Activated T-cell treated with anti-CD3 and anti-CD28 coated beads, Interleukin-2, amount 50 U/mL, for 1 hour (primary cell): ENCODE data around the gene OST4.

Source experiments
- DNase-seq: peaks from one replicate; pipeline ENCODE4 v3.0.0-alpha.2; 2020

The OST4 gene

DNA sequence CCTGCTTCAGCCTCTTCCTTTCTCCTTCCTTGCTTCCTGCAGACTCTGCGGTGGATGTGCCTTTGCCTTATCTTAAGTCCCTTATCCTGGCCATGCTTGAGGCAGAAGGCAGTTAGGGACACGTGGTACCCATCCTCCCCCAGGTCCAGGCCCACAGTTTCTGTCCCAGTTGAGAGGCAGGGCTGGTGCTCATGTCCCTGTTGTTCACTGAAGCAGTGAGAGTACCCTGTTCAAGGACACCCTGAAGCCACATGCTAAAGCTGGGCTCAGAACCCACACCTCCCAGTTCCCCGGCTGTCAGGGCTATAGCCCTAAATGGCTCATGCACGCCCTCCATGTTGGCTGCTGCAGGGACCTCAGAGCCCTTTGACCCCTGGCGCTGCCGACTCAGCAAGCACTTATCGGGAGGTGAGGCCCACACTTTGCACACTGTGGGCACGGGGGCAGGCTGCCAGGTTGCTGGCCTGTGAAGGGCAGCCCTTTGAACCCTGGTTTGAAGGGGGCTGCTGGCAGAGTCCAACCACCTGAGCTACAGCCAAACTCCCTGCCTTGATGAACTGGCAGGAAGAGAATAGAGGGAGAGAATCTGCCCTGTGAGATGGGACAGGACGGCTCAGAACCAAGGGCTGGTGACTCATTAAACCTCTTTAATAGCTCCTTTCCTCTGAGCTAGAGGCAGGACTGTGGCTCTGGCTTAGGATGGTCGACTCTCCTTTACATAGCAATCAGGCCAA lies 21.4 kb upstream of the OST4 start:
- no peak for DNase-seq

DNA sequence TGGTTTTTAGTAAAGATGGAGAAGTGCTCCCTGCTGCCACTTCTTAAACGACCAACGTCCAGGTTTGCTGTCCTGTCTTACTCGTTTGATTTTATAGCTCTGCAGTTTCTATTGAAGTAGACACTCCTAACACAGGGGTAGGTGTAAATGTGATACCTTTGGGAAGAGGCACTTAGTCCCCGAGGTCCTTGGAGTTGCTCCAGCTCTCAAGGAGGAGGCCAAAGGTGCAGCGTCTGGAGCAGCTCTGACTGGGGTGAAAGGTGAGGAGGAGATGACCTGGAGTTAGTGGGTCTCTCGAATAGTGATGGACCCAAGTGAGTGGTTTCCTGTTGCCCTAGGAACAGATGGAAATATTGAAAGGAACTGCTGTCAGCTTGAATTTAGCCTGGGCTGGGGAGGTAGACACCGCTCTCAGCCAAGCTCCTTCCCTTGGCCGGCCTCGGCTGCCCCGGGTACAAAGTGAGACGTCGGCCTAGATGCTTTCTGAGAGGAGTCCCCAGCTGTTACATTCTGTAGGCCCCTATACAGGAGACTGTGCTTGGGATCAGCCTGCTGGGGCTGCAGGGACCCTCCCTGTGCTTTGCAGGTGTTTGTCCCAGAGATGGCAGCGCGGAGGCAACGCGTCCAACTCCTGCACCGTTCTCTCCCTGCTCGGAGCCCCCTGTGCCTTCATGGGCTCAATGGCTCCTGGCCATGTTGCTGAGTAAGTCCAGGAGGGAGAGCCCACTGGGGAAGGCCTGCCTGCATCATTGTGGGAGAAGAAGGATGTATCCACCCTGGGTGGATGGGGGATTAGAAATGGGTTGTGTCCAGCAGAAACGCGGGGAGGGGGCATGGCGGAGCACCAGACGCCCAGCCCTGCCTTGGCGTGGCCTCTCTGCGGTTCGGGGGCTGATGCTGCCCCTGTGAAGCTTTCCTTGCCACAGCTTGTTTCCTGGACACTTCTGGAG lies 20.6 kb upstream of the OST4 start:
- DNase-seq: no peak

DNA sequence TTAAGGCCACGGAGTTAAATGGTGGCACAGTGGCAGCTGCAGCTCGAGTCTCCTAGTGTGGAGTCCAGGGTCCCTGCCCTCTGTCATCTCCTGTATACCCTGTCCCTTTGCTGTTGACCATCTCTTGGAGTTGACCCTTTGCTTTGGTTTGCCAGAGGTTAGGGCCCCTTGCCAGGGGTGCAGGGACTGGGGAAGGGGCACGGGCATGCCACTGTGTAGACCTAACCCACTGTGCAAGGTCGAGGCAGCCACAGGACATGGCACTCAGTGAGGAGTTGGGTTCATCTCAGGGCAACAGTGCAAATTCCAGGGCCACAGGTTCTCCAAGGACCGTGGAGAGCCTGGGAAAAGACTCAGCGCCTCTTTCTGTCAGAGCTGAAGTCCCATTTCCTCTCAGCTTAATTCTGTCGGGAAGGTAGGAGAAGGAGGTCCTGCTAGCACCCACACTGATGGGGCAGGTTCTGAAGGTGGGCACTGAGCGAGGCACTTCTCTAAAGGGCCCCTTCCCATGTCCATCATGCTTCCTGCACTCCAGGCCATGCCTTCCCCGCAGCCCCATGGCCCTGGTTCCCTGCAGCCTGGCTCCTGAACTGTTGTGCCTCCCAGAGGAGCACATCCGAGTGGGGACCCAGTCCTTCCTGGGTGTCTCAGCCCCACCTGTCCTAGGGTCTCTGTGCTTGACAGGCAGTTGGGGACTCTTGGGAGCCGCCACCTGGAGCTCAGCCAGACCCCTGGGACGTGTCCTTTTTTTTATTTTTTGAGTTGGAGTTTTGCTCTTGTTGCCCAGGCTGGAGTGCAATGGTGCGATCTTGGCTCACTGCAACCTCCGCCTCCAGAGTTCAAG lies 17.9 kb upstream of the OST4 start:
- no peak for DNase-seq

DNA sequence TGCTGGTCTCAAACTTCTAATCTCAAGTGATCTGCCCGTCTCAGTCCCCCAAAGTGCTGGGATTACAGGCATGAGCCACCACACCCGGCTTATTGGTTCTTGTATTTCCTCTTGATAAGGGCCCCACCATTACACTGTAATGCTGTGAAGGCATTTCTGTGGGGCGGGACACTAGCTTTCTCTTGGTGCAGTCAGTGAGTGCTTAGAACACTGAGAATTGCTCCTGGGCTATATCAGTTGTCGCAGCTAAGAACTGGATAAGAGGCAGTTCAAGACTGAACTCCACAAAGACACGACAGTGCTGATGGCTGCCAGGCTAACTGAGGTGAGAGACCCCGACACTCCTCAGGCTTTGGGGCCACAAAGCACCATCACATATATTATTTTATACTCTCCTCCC lies 17.2 kb upstream of the OST4 start:
- DNase-seq: no peak

DNA sequence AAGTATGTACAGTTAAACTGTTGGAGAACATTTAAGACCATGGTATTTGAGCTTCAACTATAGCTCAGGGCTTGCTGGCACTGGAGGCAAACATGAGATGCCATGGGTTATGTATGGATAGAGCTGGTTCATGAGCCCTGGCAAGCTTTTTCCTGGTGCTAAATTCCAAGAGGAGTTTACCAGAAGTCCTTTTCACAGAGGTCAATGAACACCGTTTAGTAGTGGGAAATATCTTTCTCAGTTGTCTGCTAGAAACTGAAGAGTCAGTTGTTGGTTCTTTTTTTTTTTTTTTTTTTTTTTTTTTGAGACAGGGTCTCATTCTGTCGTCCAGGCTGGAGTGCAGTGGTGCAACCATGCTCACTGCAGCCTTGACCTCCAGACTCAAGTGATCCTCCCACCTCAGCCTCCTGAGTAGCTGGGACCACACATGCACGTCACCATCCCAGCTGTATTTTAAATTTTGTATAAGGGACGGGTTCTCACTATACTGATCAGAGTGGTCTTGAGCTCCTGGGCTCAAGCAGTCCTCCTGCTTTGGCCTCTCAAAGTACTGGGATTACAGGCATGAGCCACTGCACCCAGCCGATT lies 16.5 kb upstream of the OST4 start:
- no peak for DNase-seq

DNA sequence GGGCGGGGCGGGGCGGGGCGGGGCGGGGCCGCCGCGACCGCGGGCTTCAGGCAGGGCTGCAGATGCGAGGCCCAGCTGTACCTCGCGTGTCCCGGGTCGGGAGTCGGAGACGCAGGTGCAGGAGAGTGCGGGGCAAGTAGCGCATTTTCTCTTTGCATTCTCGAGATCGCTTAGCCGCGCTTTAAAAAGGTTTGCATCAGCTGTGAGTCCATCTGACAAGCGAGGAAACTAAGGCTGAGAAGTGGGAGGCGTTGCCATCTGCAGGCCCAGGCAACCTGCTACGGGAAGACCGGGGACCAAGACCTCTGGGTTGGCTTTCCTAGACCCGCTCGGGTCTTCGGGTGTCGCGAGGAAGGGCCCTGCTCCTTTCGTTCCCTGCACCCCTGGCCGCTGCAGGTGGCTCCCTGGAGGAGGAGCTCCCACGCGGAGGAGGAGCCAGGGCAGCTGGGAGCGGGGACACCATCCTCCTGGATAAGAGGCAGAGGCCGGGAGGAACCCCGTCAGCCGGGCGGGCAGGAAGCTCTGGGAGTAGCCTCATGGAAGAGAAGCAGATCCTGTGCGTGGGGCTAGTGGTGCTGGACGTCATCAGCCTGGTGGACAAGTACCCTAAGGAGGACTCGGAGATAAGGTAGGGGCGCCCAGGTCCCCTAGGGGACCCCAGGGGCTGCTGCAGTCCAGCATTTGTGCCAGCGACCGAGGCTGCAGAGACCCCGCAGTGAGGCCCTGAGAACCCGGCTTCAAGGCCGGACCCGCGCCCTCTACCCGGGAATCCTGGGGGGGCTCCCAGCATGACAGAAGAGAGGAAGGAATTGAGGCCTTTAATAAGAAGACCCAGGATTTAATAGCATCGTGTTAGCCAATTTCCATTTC lies 15.5 kb upstream of the OST4 start, which contains the start of gene KHK:
TSS of gene KHK (plus strand) at position 49 of the 870 bp plus-strand sequence. CDS start at position 537, 488 bp downstream.
- DNase-seq: no peak

DNA sequence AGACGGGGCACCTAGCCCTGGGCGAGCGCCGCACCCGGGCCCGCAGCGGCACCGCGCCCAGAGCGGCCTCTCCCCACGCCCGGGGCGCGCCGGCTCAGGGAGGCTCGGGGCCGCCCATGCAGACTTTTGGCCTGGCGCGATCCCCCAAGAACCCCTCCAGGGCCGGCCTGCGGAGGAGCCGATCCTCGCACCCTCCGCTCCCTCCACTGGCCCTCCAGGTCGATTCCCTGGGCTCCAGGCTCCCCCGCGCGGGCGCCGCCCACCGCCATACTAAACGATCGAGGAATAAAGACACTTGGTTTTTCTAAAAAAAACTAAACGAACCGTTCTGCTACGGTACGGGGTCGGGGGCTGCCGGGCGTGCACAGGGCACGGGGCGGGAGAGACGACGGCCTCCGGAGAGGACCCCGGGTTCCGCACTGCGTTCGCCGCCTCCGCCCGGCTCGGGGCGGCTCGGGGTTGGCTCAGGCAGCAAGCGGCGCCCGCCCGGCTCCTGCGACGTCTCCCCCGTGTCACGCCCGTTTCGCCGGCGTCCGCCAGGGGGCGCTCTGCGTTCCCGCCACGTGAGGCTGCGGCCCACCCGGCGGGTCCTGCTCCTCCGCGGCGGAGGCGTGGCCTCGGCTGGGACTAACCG lies 14.8 kb upstream of the OST4 start:
- peak; percentile 99 for DNase-seq

DNA sequence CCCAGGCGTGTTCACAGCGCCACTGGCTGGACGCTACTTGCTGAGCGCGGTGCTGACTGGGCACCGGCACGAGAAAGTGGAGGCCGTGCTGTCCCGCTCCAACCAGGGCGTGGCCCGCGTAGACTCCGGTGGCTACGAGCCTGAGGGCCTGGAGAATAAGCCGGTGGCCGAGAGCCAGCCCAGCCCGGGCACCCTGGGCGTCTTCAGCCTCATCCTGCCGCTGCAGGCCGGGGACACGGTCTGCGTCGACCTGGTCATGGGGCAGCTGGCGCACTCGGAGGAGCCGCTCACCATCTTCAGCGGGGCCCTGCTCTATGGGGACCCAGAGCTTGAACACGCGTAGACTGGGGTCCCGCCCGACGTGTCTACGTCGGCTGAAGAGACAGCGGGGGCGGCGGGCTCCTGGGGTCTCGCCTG lies 14.2 kb upstream of the OST4 start:
- no peak for DNase-seq

DNA sequence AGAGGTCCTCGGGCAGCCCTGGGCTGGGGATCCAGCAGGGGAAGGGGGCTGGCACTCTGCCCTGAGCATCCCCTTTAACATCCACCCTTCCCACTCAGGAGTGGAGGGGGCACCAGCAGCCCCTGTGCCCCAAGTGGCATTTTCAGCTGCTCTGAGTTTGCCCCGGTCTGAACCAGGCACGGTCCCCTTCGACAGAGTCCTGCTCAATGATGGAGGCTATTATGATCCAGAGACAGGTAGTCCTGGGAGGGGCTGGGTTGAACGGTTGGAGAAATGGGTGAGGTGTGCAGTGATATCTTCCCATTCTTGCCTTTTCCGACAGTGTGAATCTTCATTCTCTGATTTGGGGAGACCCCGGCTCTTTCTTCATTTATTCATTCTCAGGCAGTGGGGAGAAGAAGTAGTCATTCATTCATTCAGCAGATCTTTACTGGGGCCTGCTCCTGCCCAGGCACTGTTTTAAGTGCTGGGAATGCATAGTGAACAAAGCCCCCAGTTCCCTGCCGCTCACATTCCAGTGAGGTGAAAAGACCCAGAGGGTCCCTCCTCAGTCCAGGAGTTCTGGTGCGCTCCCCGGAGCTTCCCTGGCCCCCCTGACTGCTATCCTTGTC lies 13.7 kb upstream of the OST4 start:
- DNase-seq: no peak

DNA sequence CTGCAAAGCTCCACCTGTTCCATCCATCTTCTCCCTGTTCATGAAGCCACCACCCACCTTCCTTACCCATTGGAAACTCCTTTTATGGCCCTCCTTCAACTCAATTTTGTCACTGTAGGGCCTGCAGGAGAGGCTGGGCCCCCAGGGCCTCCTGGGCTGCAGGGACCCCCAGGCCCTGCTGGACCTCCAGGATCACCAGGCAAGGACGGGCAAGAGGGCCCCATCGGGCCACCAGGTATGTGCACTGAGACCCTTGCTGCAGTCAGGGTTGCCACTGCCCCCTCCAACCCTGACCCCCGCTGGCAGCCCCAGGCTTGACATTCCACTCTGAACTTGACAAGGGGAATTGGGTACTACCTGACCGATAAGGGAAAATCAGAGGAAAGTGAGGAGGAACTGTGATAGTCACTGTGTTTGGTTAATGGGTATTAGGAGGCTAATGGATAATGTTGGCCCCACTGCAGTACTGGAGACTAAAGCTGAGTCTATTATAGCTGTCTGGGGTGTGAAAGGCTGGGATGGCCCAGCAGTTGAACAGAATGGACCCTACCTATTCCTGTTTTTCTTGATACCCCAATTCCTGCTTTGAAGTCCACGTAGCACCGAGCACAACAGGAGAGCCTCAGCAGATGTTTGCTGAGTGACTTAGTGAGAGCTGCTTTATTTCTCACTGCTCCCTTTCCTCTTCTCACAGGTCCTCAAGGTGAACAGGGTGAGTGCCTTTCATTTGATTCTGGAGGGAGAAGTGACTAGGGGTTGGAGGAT lies 13.0 kb upstream of the OST4 start:
- no peak for DNase-seq

DNA sequence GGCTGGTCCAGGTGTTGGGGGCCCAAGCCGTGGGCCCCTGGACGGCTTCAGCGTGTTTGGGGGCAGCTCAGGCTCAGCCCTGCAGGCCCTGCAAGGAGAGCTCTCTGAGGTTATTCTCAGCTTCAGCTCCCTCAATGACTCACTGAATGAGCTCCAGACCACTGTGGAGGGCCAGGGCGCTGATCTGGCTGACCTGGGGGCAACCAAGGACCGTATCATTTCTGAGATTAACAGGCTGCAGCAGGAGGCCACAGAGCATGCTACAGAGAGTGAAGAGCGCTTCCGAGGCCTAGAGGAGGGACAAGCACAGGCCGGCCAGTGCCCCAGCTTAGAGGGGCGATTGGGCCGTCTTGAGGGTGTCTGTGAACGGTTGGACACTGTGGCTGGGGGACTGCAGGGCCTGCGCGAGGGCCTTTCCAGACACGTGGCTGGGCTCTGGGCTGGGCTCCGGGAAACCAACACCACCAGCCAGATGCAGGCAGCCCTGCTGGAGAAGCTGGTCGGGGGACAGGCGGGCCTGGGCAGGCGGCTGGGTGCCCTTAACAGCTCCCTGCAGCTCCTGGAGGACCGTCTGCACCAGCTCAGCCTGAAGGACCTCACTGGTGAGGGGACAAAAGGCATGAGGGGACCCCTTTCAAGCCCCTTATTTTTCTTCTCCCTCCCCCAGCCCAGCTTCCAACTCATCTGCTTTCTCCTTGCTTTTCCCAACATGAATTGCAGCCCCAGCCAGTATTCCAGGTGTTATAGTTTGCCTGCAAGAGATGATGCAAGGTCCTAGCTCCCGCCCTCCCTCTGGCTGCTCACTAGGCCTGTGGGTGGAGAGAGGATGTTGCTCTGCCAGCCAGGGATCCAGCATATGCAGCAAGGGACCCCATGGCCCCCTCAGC lies 12.2 kb upstream of the OST4 start:
- no peak for DNase-seq

DNA sequence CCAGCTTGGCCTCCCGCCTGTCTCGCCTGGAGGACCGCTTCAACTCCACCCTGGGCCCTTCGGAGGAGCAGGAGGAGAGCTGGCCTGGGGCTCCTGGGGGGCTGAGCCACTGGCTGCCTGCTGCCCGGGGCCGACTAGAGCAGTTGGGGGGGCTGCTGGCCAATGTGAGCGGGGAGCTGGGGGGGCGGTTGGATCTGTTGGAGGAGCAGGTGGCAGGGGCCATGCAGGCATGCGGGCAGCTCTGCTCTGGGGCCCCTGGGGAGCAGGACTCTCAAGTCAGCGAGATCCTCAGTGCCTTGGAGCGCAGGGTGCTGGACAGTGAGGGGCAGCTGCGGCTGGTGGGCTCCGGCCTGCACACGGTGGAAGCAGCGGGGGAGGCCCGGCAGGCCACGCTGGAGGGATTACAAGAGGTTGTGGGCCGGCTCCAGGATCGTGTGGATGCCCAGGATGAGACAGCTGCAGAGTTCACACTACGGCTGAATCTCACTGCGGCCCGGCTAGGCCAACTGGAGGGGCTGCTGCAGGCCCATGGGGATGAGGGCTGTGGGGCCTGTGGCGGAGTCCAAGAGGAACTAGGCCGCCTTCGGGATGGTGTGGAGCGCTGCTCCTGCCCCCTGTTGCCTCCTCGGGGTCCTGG lies 11.4 kb upstream of the OST4 start:
- DNase-seq: no peak

DNA sequence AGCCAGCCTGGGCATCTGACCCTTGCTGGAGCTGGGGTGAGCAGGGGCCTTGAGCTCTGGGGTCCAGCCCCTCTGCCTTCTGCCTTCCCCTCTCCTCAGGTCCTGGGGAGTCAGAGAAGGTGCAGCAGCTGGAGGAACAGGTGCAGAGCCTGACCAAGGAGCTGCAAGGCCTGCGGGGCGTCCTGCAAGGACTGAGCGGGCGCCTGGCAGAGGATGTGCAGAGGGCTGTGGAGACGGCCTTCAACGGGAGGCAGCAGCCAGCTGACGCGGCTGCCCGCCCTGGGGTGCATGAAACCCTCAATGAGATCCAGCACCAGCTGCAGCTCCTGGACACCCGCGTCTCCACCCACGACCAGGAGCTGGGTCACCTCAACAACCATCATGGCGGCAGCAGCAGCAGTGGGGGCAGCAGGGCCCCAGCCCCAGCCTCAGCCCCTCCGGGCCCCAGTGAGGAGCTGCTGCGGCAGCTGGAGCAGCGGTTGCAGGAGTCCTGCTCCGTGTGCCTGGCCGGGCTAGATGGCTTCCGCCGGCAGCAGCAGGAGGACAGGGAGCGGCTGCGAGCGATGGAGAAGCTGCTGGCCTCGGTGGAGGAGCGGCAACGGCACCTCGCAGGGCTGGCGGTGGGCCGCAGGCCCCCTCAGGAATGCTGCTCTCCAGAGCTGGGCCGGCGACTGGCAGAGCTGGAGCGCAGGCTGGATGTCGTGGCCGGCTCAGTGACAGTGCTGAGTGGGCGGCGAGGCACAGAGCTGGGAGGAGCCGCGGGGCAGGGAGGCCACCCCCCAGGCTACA lies 10.7 kb upstream of the OST4 start:
- DNase-seq: no peak

DNA sequence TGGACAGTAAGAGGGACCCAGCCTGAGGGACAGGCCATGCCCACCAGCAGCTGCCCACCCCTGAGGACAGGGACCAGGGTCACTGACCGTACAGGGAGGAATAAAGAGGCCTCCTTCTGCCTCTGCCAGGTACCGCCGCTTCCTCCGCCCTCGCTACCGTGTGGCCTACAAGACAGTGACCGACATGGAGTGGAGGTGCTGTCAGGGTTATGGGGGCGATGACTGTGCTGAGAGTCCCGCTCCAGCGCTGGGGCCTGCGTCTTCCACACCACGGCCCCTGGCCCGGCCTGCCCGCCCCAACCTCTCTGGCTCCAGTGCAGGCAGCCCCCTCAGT lies 9.1 kb upstream of the OST4 start:
- no peak for DNase-seq

DNA sequence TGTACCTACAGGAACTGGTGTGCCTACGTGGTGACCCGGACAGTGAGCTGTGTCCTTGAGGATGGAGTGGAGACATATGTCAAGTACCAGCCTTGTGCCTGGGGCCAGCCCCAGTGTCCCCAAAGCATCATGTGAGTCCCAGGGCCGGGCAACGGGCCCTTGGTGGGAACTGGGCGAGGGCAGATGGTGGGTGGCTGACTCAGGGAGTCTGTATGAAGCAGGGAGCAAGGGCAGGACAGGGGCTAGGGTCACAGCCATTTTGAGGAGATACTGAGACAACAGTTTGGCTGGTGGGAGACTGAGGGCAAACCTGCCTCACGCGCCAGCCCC lies 8.7 kb upstream of the OST4 start:
- no peak for DNase-seq

DNA sequence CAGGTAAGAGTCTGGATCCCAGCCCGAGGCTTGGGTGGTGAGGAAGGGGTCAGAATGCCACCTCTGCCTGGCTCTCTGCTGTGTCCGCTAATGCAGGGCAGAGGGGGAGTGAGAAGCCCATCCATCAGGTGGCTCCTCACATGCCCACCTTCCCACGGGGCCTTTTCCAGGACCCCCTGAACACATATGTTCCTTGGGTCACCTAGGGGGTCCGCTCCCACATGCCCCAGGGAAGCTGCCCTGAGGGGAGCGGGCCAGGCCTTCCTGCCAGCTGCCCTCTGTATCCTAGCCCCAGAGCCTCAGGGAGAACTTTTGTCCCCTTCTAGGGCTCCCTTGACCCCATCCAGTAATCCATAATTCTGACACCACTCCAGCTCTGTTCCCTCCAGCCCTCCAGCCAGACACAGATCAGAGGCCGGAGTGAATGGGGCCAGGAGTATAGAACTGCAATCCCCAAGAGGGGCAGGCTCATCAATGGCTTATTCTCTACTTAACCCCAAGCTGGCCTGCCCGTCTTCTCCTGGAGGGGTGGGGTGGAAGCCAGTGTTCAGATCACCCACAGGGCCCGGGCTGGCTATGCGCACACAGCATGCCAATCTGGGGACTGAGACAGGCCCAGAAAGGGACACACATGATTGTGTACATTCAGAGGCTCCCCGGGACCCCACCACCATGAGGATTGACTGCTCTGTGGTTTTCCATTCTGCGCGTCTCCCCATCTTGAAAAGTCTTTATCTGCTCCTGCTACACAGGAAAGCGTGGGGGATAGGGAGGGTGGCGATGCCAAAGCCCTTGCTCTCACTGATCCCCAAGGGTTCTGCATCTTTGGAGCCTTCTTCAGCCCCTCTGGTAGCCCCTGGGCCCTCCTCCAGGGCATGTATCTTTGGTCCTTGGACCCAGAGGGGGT lies 8.0 kb upstream of the OST4 start:
- no peak for DNase-seq
